ENCODE results near the gene PIGW. TPM values are rescaled to one million over a fixed set of nuclear protein-coding genes. Genes with fewer than 3 reads are reported as not detected.

PIGW gene
- total RNA-seq, 4 donors from 2014 or later: 6.9 to 11.0 (median 9.0) TPM

GRCh38 chr17:36498560-36499300 lies 36.1 kb upstream of the PIGW start:
- H3K36me3 ChIP-seq: peaks cover 9 to 99% (median 34%) of the 10 kb centered on the region in 3 donors

GRCh38 chr17:36500745-36501225 lies 34.0 kb upstream of the PIGW start:
- DNase-seq: no peak
- no peaks in the 10 kb centered on the region for H3K27me3 ChIP-seq

More at GRCh38 chr17:36498560-36499300, 36.1 kb upstream of the PIGW start:
- Histone ChIP-seq H3K9me3 (no peaks in the 10 kb centered on the region), H3K27ac (no peak overlapping the region), H3K4me3 (no peak overlapping the region), H3K4me1 (no peaks in the 10 kb centered on the region), H3K27me3 (no peaks in the 10 kb centered on the region)
- 80 to 83% methylated on average over 6 to 7 of the region's 7 CpGs for WGBS, 2 donors
- intact Hi-C loops (cut with DNase I): no loop called here
- no peak for TF ChIP-seq CTCF (IDR thresholded peaks at IDR 0.05)
- no peak for TF ChIP-seq POLR2A (IDR thresholded peaks at IDR 0.05)
- DNase-seq: no peak

GRCh38 chr17:36501351-36501750 lies 33.4 kb upstream of the PIGW start:
- 92 to 93% methylated on average over 3 of the region's 3 CpGs for WGBS, 2 donors
- intact Hi-C loops (cut with DNase I): no loop called here
- Histone ChIP-seq H3K9me3 (no peaks in the 10 kb centered on the region), H3K36me3 (peaks cover 7 to 99% (median 34%) of the 10 kb centered on the region in 3 donors), H3K4me3 (no peak overlapping the region), H3K27ac (no peak overlapping the region), H3K4me1 (no peaks in the 10 kb centered on the region), H3K27me3 (no peaks in the 10 kb centered on the region)
- DNase-seq: no peak
- TF ChIP-seq CTCF (IDR thresholded peaks at IDR 0.05) (no peak), POLR2A (IDR thresholded peaks at IDR 0.05) (no peak)

More at GRCh38 chr17:36500745-36501225, 34.0 kb upstream of the PIGW start:
- Histone ChIP-seq H3K4me1 (no peaks in the 10 kb centered on the region), H3K36me3 (peaks cover 12 to 99% (median 37%) of the 10 kb centered on the region in 3 donors), H3K9me3 (no peaks in the 10 kb centered on the region), H3K27ac (no peak overlapping the region), H3K4me3 (no peak overlapping the region)
- intact Hi-C loops (cut with DNase I): no loop called here
- TF ChIP-seq POLR2A (IDR thresholded peaks at IDR 0.05) (no peak), CTCF (IDR thresholded peaks at IDR 0.05) (no peak)
- 81 to 91% methylated on average over 9 of the region's 15 CpGs for WGBS, 2 donors

GRCh38 chr17:36501963-36502362 lies 32.8 kb upstream of the PIGW start:
- Histone ChIP-seq H3K27me3 (no peaks in the 10 kb centered on the region), H3K9me3 (no peaks in the 10 kb centered on the region), H3K27ac (no peak overlapping the region), H3K4me3 (no peak overlapping the region), H3K36me3 (peaks cover 9 to 99% (median 36%) of the 10 kb centered on the region in 3 donors), H3K4me1 (no peaks in the 10 kb centered on the region)
- TF ChIP-seq POLR2A (IDR thresholded peaks at IDR 0.05): no peak
- TF ChIP-seq CTCF (IDR thresholded peaks at IDR 0.05): no peak
- WGBS, 2 donors: 95 to 98% methylated on average over 6 of the region's 6 CpGs
- intact Hi-C loops (cut with DNase I): no loop called here
- no peak for DNase-seq

GRCh38 chr17:36503456-36504155 lies 31.2 kb upstream of the PIGW start:
- Histone ChIP-seq H3K27ac (no peak overlapping the region), H3K36me3 (peaks cover 9 to 99% (median 33%) of the 10 kb centered on the region in 3 donors), H3K27me3 (no peaks in the 10 kb centered on the region), H3K9me3 (no peaks in the 10 kb centered on the region), H3K4me3 (no peak overlapping the region), H3K4me1 (no peaks in the 10 kb centered on the region)
- intact Hi-C loops (cut with DNase I): no loop called here
- no peak for DNase-seq
- TF ChIP-seq POLR2A (IDR thresholded peaks at IDR 0.05) (no peak), CTCF (IDR thresholded peaks at IDR 0.05) (no peak)
- WGBS, 2 donors: 85 to 93% methylated on average over 4 to 6 of the region's 7 CpGs
